Ovary (tissue), 10 donors: ENCODE results near the gene RAB7A. TPM values are rescaled to one million over a fixed set of nuclear protein-coding genes. Genes with fewer than 3 reads are reported as not detected.

ENCODE experiments used
- DNase-seq, 5 donors: peaks; one replicate each; pipeline ENCODE4 v3.0.0-alpha.2; 2019 to 2020
- H3K27ac ChIP-seq, 2 donors: fragments of 200-600 bp; one replicate each; pipeline versions ENCODE4 v1.5.1 to v1.8.0; 2019 to 2022
- H3K27me3 ChIP-seq: fragments of 200-600 bp; one replicate; pipeline ENCODE4 v1.8.0; 2022
- H3K36me3 ChIP-seq: fragments of 200-600 bp; sonication (generic); one replicate; pipeline ENCODE4 v1.5.1; 2019
- H3K4me1 ChIP-seq: one replicate; pipeline ENCODE4 v1.8.1; 2013; ENCODE audit warnings: mild to moderate bottlenecking, moderate library complexity; ENCODE audit not compliant: insufficient read depth
- H3K4me3 ChIP-seq: fragments of 200-600 bp; sonication (generic); one replicate; pipeline ENCODE4 v1.5.1; 2017
- H3K9me3 ChIP-seq, 2 donors: fragments of 200-600 bp in 1 of 2; sonication (generic) in 1 of 2; one replicate each; pipeline versions ENCODE4 v1.5.1 to v1.8.1; 2013 to 2019; ENCODE audit warnings: mild to moderate bottlenecking in 1 of 2, moderate library complexity in 1 of 2
- CTCF ChIP-seq, 3 donors: fragments of 450-650 bp in 2 of 3; fragments of 200-600 bp in 1 of 3; IDR thresholded peaks; one replicate each; pipeline versions ENCODE4 v1.5.1 to v1.8.0; 2016 to 2022; ENCODE audit warnings: antibody characterized with exemption in 3 of 3, mild to moderate bottlenecking in 1 of 3
- EP300 ChIP-seq: sonication (generic); formaldehyde crosslinking; IDR thresholded peaks from one replicate; pipeline ENCODE4 v1.6.1; 2017; ENCODE audit warnings: antibody characterized with exemption
- POLR2A ChIP-seq: fragments of 450-650 bp; IDR thresholded peaks from one replicate; pipeline ENCODE4 v1.6.1; 2017; ENCODE audit warnings: antibody characterized with exemption, mild to moderate bottlenecking, moderate library complexity
- WGBS, 3 donors: extraction: QIAGEN DNeasy Blood & Tissue Kit in 1 of 3; methylation state at CpG; one replicate each; pipeline versions ENCODE4 v1.1.5 to v1.1.7; 2013 to 2017; 5-methylcytosine and 5-hydroxymethylcytosine counted together
- intact Hi-C, 4 donors: fragments of 100-400 bp; cut with DNase I; formaldehyde crosslinking; loops; one replicate each; pipeline versions ENCODE4 v1.11.0 to v1.15.1; 2022 to 2023
- long read RNA-seq, 3 donors: library from polyadenylated mRNA in 2 of 3; unstranded in 2 of 3; transcript quantifications; one replicate each; pipeline ENCODE4 v2.0.0 and lab custom pipeline, GENCODE V29; 2021 to 2026
- polyA plus RNA-seq, 2 donors: library from polyadenylated mRNA; stranded (reverse); fragments of 200-250 nt in 1 of 2; fragments of 350-450 nt in 1 of 2; fragmentation: Illumina TruSeq in 1 of 2; extraction: RNeasy Lipid Tissue Mini Kit (QIAGEN cat#74804) in 1 of 2; gene quantifications; one replicate each; pipeline ENCODE4 v1.2.3, GENCODE V29; 2013 to 2014
- total RNA-seq, 7 donors: library from RNA; depleted of rRNA in 2 of 7; stranded (reverse); fragments of >200 nt in 2 of 7; fragmentation: NEBNext Ultra II Directional in 3 of 7; extraction: Animal tissue kit (Norgen Biotek cat#: 25700) in 3 of 7; gene quantifications; one replicate each; pipeline versions ENCODE4 v1.1.0 to v1.2.4, GENCODE V29; 2016 to 2023
- donor health status: DM: no; HTN: no; CAD: no; lungs with moderate emphysema.
- donor health status: DM: no; HTN: no; CAD: no.
- donor health status: Bipolar disorder and iron deficiency.
- donor health status: DM: yes; HTN: yes; CAD: no.
- donor health status: DM: no; HTN: no; CAD: no.
- donor health status: DM: yes; HTN: yes; CAD: no.

RAB7A gene
- total RNA-seq (100 to 1,000 TPM in 5 of 7 donors, 10 to 100 TPM in 2; 70.1 to 253 (median 213) TPM), polyA plus RNA-seq (100 to 1,000 TPM; 136 to 320 TPM)
- long read RNA-seq, donor 1, transcript RAB7A-201 (6 exons, 2,244 nt) = major isoform, 270 of 422 reads
- long read RNA-seq, donor 1, partial matches to known transcripts = 22 of 422 reads
- long read RNA-seq, donor 1, other reads (novel, unspliced or antisense) = 129 of 422 reads
- long read RNA-seq, donor 2, transcript RAB7A-201 (6 exons, 2,244 nt) = major isoform, 98 of 119 reads
- long read RNA-seq, donor 2, partial matches to known transcripts = 18 of 119 reads
- long read RNA-seq, donor 2, other reads (novel, unspliced or antisense) = 0 of 119 reads
- long read RNA-seq, donor 3, transcript RAB7A-201 (6 exons, 2,244 nt) = major isoform, 321 of 348 reads
- long read RNA-seq, donor 3, partial matches to known transcripts = 11 of 348 reads
- long read RNA-seq, donor 3, other reads (novel, unspliced or antisense) = 16 of 348 reads

DNA sequence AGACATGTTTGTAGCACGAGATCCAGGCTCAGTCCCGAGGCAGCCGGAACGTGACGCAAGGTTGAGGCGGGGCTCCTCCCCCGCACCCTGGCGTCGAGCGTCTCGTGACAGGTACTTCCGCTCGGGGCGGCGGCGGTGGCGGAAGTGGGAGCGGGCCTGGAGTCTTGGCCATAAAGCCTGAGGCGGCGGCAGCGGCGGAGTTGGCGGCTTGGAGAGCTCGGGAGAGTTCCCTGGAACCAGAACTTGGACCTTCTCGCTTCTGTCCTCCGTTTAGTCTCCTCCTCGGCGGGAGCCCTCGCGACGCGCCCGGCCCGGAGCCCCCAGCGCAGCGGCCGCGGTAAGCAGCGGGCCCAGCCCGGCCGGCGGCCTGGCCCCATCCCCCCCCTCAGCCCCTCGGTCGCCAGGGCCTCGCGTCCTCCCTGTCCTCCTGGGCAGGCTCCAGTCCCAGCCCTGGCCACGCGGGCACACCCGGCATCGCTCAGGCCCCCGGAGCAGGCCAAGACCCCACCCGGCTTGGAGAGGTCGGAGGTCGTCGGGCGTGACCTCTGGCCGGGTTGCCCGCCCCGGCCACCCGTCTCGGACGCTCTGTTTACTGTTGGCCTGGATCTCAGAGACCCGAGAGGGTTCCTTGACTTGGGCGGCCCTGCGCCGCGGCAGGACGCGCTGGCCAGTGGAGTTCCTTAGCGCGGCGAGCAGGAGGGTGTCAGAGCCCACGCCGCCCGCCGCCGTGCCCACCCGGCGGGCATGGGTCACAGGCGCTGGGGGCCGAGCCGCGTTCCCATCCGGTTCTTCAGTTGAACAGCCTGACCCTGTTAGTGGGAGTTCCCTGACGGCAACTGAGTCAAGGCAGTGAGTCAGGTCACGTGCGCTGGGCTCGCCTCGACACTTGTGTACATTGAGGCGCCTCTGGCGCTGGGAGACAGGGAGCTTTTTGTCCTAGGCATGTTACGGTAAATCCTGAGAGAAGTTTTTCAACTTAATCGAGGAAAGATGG lies at the start of gene RAB7A:
Gene RAB7A, plus strand, starts transcription at position 161 of the 994 bp plus-strand sequence. CDS start 69,185 bp downstream, outside the sequence.
- intact Hi-C loops = loop anchor here in 1 of 4 donors (5.0 kb wide), 1 partner anchor 44 kb away; no protein-coding TSS in a partner anchor
- 0% methylated on average over 64 to 93 of the region's 93 CpGs for WGBS, 3 donors

DNA sequence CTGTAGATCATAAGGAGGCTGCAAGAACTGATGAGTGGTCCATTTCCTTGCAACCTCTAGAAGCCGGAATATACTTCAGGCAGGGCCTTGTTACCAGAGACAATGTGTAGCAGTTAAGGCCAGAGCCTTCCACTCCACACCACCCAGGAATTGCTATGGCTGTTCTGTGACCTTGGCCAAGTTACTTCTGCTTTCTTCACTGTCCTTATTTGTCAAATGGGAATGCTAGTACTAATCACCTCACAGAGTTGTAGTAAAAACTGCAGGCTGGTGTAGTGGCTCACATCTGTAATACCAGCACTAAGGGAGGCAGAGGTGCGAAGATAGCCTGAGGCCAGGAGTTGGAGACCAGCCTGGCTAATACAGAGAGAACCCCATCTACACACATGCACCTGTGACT lies 46.6 kb upstream of the RAB7A start:
- Histone ChIP-seq H3K4me1 (peaks cover 3% of the 10 kb centered on the region), H3K36me3 (no peaks in the 10 kb centered on the region), H3K27me3 (no peaks in the 10 kb centered on the region), H3K9me3 (no peaks in the 10 kb centered on the region), H3K4me3 (no peak overlapping the region), H3K27ac (no peak overlapping the region)
- DNase-seq = no peak
- TF ChIP-seq CTCF (IDR thresholded peaks at IDR 0.05) = no peak
- TF ChIP-seq POLR2A = no peak
- TF ChIP-seq EP300 = no peak
- 93 to 95% (median 93%) methylated on average over 2 of the region's 2 CpGs for WGBS, 3 donors
- intact Hi-C loops = loop anchor here in 1 of 4 donors (10.0 kb wide), 1 partner anchor 115 kb away; no protein-coding TSS in a partner anchor

More for the DNA sequence above, at the start of gene RAB7A:
- peak within 1 kb of the TSS; percentile 78 to 94 for H3K27ac ChIP-seq
- H3K27me3 ChIP-seq = no peaks in the 10 kb centered on the region
- TF ChIP-seq EP300 = peak; percentile 94
- peak in 1 of 3 donors; percentile 12 for TF ChIP-seq CTCF (IDR thresholded peaks at IDR 0.05)
- peak; percentile 91 for TF ChIP-seq POLR2A
- no peaks in the 10 kb centered on the region for H3K9me3 ChIP-seq
- peaks cover 10% of the 10 kb centered on the region for H3K4me1 ChIP-seq
- H3K4me3 ChIP-seq = peak within 1 kb of the TSS; percentile 85
- DNase-seq = peak; percentile 97 to 99 (median 98)
- H3K36me3 ChIP-seq = no peaks in the 10 kb centered on the region

- TF ChIP-seq CTCF (IDR thresholded peaks at IDR 0.05) (peak; percentile 93 to 100 (median 100)), EP300 (peak; percentile 7), POLR2A (peak; percentile 92)
- Histone ChIP-seq H3K36me3 (no peaks in the 10 kb centered on the region), H3K27me3 (no peaks in the 10 kb centered on the region), H3K4me1 (peaks cover 3% of the 10 kb centered on the region), H3K4me3 (peak overlapping the region; percentile 76), H3K9me3 (no peaks in the 10 kb centered on the region), H3K27ac (peak overlapping the region; percentile 87 to 93)
- DNase-seq = peak; percentile 99 to 100 (median 99)
- intact Hi-C loops = loop anchor here (2.0 to 10.0 kb wide), 5 partner anchors 47 to 194 kb away; partner anchors contain the start of genes ACAD9 (in 1 of the 4) and RAB7A (in 1 of the 4)
- 0 to 1% (median 1%) methylated on average over 61 to 67 of the region's 67 CpGs for WGBS, 3 donors
These were observed 45.2 kb upstream of the RAB7A start for GRCh38 chr3:128680603-128681368.
